KG1 (cell line): ENCODE data around the gene PRPF19.
A peak's percentile ranks its signal among the peaks of the same experiment; 100 is the strongest.

Experiments used
- DNase-seq: peaks from one replicate; lab custom pipeline; 2025; lab: John Stamatoyannopoulos, UW

The PRPF19 gene

DNA sequence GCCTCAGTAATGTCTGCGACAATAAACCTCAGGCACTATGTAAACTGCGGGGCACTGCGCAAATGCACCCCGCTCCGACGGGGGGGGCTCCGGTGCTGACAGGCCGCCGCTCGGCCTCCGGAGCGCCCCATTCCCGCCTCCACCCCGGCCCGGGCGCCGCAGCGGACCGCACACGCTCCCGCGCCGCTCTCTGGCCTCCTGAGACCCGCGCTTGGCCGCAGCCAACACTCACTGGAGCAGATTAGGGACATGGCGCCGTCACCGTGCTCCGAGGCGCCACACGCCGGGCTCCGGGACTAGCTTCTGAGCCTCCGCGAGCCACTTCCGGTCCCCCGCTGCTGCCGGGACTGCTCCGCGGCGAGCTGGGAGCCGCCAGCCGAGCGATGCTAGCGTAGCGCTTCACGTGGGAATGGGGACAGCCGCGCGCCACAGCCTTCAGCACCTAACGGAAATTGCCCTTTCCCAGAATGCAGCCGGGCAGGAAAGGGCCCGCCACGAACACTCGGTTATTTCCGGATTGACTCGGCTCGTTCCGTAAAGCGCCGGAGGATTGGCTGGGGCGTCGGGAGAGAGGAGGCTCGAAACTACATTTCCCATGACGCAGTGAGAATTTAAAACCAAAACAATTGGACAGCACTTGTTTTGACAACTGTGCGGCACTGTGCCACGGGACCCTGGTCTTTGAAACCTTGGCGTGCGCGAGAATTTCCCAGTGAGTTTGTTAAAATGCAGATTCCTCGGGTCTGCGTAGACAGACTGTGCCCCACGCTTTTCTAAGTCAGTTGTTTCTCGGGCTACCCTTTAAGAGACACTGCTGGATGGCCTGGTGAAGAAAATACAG, at the start of gene PRPF19:
Gene PRPF19, minus strand, starts transcription at position 454 of the 841 bp plus-strand sequence. Its CDS starts 203 bp downstream, at position 251.
- DNase-seq, result peak; percentile 99

DNA sequence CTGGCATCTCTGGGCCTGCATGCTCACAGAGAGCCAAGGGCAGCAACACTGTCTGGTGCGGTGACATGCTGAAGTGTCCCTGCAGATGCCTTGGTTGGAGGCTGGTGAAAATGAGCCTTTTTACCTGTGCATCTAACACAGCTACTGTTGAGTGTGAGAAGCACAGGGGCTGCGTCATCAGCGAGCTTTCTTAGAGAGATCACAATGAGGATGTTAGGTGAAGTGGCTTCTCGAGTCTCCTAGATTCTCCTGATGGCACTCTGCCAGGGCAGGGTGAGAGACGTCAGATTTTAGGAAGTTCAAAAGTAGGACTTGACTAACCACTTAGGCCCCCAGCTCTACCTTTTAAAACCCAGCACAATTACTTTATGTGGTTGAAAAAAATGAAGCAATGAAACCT, 49.2 kb upstream of the PRPF19 start:
- DNase-seq, result no peak

DNA sequence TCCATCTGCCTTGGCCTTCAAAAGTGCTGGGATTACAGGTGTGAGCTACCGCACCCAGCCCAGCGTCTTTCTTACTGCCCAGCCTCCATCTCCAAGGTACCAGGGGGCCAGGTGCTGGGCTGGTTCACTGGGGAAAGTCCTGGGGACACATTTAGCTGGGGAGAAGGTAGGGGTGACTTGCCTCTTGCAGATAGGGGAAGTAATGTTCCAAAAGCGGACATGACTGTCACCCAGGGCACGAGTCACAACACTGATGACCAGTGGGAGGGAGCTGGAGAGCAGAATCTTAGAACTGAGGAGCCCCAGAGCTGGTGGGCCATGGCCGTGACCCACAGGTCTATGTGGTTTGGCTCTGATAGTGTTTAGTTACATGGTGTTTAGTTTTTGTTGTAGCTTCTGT, 48.0 kb upstream of the PRPF19 start:
- DNase-seq, result no peak

DNA sequence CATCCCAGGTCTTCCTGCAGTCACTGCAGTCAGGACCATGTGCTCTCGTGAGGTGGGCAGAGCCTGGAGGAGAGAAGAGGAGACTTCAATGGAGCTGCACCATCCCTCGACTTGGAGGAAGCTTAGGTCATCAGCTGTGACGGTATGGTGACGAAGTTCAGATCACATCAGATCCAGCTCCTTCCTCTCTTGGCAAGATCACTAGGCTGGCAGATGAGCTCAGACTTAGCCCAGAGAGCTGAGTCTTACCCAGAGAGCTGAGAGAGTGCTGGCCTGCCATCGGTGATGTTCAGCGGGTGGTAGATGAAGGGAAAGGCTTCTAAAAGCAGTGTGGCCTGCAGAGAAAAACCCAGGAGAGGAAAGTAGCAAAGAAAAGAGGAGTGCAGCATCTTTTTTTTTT, 47.4 kb upstream of the PRPF19 start:
- no peak for DNase-seq

DNA sequence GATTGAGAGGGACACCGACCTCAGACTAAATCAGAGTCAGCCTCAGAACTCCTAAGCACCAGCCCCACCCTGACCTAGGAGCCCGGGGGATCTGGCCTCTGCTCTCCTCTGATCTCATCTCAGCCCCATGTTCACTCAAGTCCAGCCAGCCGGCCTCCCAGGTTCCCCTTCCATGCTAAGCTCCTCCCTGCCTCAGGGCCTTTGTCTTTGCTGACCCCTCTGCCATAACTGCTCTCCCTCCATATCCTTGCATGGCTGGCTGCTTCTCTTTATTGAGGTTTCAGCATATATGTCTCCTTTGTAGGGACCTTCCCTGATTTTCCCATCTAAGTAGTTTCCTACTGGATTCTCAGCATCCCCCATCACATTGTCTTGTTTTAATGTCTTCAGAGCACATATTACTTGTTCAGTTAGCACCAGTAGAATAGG, 46.4 kb upstream of the PRPF19 start:
- DNase-seq, result no peak

DNA sequence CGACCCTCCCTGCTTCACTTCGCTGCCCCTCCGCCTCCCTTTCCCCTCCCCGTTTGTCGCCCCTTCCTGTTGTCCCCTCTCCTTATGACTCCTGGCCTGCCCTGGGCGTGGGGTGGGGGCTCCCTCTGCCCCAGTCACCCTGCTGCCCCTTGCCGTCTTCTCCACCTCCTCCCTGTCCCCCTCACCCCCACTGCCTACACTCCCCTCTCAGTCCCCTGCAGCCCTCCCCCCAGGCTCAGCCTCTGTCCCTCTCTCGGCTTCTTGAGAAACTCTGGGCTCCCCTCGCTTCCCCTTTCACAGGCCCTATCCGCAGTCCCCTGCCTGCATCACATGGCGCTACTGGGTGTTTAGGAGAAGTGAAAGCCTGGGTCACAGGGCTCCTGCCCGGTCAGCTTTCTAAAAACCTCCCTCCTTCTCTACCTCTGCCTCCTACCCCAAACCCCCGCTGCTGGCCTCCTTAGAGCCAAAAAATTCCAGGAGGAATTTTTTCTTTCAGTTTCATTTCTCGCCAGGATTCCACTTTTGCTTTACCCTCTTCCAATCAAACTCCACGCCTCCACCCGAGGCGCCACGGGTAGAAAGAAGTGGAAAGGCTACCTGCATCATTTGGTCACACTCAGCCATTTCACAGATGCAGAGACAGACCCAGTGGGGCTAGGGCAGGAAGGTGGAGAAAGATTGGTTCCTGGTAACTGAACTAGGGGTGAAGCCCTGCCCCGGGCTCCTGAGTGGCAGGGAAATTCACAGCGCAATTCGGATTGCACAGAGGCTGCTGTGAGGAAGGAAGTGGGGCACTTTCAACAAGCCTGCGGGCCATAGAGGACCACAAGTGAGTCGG, 45.7 kb upstream of the PRPF19 start, which contains the start of gene SLC15A3:
Gene SLC15A3, minus strand, starts transcription at position 273 of the 838 bp plus-strand sequence. CDS start 625 bp downstream, outside the sequence.
- DNase-seq, result peak; percentile 44

DNA sequence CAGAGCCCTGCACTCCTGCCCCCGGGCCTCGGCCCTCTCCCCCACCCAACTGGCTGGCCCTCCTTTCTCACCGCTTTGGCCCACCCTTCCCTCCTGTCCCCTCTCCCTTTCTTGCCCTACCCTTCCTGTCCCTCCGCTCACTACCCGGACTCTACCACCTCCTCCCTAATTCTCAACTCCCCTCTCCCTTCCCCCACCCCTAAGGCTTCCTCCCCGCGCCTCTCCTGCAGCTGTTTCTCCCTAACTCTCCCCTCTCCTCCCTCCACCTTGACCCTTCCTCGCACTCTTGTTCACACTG, 45.2 kb upstream of the PRPF19 start:
- DNase-seq, result no peak

DNA sequence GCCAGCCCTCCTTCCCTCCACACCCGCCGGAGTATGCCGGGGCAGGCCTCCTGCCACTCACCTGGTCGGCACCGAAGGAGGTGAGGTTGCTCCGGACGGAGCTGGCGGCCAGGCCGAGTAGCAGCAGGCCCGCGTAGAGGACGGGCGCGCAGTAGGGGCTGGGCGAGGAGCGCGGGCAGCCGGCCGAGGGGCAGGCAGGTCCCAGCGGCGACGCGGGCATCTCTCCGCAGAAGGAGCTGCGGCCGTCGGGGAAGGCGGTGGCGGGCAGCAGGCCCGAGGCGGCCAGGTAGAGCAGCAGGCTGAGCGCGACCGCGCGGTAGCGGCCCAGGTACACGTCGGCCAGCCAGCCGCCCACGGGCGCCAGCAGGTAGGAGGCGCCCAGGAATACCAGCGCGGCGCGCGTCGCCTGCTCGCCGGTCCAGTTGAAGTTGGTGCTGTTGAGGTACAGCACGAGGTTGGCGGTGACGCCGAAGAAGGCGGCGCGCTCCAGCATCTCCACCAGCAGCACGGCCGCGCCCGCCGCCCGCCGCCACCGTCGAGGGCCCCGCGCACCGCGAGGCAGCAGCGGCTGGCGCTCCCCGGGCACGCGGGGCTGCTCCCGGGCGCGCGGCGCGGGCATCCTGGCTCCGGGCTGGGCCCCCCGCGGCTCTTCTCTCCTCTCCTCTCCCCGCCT, 44.7 kb upstream of the PRPF19 start:
- DNase-seq, result no peak

DNA sequence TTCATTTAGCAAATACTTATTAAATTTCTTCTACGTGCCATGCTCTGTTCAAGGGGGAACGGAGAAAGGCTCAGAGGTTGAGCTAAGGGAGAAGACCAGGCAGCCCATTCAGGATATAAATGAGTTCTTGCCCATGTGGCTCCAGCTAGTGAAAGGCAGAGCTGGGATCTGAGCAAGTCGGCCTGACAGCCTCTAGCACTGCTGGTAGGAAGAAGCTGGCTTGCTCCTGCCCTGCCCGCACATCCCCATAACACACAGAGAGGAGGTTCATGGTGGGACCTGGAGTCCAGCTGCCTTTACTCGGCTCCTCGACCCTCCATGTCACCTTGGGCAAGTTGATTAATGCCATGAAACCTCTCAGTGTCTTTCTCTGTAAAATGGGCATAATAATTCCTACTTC, 43.6 kb upstream of the PRPF19 start:
- no peak for DNase-seq

DNA sequence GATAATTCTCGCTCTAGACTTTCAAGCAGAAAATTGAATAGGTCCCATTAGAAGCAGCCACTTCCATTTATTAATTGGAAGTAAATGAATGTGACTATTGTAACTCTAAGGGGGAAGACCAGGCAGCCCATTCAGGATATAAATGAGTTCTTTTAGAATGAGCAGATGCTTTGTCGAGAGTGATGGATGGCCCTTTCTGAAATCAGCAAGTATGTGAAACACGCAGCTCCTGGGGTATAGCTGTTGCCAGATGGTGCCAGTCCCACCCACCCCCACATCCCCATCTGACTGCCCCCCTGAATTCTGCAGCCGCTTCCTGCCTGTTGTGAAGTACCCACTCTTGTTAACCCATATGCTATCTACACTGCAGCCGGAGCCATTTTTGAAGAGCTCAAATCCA, 41.9 kb upstream of the PRPF19 start:
- DNase-seq, result no peak

DNA sequence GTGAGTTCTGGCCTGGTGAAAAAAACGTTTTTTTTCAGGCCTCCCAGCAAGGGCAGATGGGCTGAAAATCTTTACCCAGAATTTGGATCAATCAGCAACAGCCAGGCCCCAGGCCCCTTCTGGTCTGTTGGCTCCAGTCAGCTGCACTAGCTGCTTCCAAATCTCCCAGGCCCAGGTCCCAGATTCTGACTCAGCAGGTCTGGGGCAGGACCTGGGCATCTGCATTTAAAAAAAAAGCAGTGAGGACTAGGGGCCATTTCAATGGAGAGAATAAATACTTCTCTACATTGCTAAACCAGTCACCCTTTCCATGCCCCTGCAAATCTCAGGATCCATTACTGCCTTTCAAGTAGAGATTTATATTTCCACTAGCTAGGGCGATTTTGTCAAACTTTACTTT, 41.3 kb upstream of the PRPF19 start:
- DNase-seq, result no peak

DNA sequence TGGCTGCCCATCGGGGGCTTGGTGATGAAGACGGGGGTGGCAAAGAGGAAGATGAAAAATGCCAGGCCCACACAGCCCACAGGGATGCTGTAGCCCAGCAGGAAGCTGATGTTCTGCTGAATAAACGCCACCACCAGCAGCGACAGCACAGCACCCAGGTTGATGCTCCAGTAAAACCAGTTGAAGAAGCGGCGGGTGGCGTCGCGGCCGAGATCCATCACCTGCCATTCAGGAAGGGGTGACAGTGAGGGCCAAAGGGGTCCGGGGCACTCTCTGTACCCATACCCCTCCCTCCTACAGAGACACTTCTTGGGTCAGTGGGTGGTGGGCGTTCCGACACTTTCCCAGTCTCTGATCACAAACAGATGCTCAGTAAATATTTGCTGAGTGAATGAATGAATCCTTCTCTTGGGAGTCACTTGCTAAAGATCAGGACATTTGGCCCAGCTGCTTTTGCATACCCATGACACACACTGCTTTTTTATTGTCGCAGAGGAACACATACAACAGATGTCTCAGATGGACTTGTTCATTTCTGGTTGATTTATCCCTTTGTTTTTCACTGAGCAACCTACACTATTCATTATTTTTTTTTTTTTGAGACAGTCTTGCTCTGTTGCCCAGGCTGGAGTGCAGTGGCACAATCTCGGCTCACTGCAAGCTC, 40.3 kb upstream of the PRPF19 start:
- no peak for DNase-seq

DNA sequence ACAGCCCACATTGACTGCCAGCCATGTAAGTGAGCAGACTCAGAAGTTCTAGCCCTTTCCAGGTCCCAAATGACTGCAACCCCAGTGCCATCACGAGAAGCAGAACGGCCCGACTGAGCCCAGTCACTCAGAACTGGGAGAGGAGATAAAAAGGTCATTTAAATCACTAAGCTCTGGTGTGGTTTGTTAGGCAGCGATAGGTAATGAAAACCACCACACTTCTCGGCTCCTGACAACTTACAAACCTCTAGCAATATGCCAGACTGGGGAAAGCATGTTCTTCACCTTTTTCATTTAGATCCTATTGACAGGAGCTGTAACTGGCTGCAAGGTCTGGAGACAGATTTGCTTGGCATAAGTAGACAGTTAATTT, 38.9 kb upstream of the PRPF19 start:
- no peak for DNase-seq

DNA sequence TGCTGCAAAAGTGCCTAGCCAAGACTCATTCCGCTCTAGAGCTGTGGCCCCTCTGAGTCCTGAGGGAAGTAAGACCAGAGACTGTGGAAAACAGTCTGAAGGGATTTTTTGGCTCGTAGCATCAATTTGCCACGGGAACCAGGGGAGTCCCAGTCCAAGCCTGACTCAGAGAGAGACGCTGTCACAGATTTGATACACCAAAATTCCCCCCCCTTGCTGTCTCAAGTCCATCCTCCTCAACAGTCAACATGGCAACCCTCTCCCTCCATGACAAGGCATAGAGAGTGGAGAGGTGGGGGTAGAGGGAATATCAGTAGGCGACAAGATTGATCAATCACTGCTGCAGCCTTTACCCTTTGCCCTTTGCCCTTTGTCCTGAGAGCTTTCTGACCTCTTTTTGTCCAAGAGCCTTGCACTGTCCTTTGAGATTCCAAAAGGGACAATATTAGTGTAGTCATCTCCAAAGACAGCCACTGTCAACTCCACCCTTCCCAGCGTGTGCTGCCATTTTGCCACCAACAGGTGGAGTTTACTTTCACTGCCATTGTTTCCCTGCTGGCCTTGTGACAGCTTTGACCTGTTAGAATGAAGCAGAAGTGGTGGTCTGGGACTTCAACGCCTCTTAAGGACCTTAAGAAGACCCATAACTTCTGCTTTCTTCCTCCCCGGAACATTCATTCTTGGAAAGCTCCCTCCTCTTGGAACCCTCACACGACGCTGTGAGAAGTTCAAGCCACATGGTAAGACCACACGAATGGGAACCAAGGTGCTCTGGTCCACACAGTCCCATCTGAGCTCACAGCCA, 38.3 kb upstream of the PRPF19 start:
- DNase-seq, result no peak

DNA sequence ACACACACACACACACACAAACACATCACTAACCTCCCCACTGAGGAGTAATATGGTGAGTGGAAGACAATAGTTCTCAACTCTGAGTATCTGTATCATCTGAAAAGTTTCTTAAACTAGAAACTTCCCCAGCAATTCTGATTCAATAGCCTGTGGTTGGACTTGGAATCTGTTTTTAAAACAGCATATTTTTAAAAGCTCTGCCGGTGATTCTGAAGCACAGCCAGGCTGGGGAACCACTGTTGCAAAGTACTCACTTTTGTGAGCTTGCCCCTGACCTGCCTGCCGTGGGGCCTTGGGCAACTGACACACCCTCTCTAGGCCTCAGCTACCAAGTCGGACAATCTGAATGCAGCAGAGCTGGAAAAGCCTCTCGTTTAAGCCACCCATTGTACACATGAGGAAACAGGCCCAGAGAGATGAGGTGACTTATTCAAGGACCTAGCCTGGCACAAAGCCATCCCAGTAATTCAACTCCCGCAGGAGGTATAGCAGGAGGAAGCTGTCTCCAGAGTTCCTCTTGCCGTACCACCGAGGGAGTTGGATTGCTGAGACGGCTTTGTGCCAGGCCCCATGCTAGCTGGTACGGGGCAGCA, 36.7 kb upstream of the PRPF19 start:
- no peak for DNase-seq

DNA sequence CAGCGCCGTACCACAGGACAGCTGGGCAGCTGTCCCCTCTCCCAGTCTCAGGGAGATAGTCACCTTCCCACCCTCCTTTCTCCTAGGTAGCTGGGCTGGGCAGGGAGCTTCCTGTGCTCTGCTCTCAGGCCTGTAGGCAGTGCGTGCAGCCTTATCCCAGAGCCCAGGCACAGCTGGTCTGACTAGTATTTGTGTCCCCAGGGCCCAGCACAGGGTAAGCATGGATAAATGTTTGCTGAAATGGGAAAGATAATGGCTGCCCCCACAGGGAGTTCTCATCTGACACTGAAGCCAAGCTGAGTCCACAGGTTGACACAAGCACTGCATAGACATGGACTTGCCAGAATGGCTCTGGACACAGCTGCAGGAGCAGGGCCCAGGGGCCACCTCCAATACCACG, 35.8 kb upstream of the PRPF19 start:
- DNase-seq, result no peak

DNA sequence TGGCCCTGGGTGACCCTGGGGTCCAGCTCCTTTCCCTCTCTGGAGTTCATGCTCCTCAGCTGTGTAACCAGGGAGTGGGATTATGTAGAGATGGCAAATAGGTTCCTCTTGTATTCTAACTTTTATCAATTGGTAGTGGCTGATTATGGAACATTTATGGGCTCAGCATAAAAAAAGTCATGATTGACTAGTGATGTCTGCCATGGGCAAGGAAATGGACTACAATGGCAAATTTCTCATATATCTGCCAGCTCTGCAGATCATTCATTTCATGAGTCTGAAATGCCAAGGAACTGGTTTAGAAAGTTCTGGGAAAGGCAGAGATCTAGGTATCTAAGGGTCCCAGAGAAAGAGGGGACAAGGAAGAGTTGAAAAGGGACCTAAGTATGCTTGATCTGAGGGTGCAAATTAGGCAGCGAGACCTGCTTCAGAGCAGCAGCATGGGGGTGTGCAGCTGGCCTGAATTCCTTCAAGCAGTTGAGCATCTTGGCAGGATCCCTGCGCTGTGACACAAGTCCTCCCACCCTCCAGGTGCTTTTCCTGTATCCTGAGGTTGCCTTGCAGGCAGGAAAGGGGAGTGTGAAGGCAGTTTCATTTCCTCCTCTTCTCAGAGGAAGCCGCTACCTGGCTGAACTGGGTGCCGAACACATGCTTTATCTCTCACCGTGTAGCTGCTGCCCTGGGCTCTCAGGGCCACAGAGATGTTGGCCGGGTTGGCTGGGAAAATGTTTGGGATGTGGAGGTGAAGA, 35.2 kb upstream of the PRPF19 start:
- no peak for DNase-seq

DNA sequence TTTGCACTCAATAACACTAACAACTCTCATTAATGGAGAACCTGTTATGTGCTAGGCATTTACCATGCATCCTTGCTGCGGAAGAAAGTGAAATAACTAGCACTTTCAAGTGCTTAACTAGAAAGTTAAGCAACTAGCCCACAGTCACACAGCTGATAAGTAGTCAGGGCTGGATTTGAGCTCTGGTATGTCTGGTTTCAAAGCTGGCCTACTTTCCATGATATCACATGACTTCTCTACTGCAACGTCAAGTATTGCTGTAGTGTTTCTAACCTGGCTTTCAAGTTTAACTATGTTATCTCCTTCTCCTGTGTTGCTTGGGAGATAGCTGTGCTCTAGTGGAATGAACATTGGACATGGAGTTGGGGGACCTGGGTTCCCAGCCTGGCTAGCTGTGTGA, 33.5 kb upstream of the PRPF19 start:
- no peak for DNase-seq

DNA sequence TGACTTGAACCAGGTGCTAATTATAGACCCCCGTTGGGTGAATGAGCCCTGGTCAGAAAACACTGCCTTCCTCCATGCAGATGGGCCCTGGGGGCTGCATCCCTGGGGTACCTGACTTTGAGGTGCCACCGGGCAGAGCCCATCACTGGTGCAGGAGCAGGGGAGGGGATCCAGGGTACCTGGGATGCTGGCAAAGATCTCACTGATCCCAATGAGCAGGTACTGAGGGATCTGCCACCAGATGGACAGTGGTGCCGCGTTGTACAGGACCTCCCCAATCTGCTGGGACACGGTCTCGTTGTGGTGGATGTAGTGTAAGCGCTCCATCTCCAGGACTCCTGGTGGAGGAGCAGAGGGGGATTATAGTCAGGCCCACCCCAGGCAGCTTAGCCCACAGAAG, 32.9 kb upstream of the PRPF19 start:
- no peak for DNase-seq

DNA sequence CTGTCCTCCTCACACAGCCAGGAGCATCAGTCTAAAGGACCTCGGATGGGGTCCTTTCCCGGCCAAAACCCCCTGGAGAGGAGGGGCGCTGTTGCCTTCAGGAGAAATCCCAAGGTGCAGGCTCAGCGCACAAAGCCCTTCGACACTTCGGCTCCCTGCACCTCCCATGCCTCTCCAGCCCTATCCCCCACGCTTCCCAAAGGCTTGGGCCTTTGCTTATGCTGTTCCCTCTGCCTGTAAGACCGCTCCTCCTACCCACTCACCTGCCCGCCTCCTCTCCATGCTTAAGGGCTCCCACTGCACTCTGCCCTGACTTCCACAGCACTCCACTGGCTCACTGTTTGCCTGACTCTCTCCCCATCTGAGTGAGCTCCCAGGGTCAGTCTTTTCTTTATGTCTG, 32.1 kb upstream of the PRPF19 start:
- no peak for DNase-seq
